NCI-H2107 treated with DMSO at 0.1 percent for 48 hours (cell line): Measurements from ENCODE around the gene SMCR8.
"Not testable (repeated sequence)": the region's sequence is repeated elsewhere in the genome, so short reads cannot be mapped to it uniquely, and the experiment has no call there.

ENCODE experiments used
- DNase-seq: peaks from one replicate; lab custom pipeline; 2025; ENCODE audit not compliant: unreplicated experiment; lab: John Stamatoyannopoulos, UW

Gene SMCR8, protein sequence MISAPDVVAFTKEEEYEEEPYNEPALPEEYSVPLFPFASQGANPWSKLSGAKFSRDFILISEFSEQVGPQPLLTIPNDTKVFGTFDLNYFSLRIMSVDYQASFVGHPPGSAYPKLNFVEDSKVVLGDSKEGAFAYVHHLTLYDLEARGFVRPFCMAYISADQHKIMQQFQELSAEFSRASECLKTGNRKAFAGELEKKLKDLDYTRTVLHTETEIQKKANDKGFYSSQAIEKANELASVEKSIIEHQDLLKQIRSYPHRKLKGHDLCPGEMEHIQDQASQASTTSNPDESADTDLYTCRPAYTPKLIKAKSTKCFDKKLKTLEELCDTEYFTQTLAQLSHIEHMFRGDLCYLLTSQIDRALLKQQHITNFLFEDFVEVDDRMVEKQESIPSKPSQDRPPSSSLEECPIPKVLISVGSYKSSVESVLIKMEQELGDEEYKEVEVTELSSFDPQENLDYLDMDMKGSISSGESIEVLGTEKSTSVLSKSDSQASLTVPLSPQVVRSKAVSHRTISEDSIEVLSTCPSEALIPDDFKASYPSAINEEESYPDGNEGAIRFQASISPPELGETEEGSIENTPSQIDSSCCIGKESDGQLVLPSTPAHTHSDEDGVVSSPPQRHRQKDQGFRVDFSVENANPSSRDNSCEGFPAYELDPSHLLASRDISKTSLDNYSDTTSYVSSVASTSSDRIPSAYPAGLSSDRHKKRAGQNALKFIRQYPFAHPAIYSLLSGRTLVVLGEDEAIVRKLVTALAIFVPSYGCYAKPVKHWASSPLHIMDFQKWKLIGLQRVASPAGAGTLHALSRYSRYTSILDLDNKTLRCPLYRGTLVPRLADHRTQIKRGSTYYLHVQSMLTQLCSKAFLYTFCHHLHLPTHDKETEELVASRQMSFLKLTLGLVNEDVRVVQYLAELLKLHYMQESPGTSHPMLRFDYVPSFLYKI

DNA sequence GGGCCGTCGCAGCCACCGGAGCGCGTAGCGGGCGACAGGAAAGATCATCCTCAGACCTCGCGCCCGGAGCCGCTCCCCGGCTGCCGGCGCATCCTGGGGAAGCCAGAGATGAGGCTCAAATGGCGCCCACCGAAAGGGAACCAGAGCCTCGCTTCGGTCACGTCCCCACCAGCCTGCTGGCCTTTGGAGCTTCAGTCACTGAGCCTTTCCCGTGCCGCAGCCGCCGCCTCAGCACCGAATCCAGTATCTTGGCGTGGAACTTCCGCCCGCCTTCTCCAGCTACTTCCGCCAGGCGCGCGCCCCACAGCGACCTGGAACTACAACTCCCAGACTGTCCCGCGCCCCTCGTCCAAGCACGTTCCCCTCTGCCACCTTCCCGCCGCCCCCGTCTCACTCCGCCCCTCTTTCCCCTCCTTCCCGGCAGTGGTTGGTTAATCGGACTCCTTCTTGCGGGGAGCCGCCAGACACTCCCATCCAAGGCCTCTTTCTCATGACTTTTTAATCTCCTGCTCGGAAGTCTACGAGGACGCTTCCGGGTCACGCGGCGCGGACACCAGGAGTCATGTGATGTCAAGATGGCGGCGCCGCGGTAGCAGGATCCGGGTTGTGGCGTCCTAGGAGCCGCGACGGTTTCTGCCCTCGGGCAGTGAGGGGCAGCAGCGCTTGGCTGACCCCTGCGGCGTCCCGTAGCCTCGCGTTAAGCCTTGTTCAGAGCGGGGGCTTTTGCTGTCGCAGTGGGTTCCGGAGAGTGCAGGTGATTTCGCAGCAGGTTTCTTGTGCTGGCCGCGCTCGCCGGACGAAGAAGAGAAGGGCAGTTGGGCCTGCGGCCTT lies at the start of gene SMCR8, which contains the start of gene TOP3A:
SMCR8 (plus strand) TSS at position 563 of the 831 bp plus-strand sequence. CDS start 497 bp downstream, outside the sequence.
TOP3A (minus strand) TSS at position 264 of the 831 bp plus-strand sequence; CDS start at position 48, 216 bp downstream.
- DNase-seq = peak; percentile 83

DNA sequence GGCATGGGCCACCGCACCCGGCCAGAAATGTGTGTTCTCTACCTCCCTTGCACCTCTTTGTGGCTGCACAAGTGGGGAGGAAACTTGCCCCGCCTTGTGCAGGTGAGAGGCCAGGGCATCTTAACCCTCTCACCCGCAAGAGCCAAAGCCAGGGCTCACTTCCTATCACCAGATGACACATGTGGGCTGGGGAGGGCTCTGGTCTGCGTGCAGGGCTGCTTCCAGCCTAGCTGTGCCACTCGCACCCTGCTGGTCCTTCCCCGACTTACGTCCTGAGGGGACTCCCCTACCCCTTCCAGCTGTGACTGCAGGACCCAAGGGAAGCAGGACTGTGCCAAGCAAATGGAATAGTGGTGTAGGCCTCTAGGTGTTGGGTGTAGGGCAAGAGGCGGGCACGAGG lies 47.7 kb upstream of the SMCR8 start:
- no peak for DNase-seq

DNA sequence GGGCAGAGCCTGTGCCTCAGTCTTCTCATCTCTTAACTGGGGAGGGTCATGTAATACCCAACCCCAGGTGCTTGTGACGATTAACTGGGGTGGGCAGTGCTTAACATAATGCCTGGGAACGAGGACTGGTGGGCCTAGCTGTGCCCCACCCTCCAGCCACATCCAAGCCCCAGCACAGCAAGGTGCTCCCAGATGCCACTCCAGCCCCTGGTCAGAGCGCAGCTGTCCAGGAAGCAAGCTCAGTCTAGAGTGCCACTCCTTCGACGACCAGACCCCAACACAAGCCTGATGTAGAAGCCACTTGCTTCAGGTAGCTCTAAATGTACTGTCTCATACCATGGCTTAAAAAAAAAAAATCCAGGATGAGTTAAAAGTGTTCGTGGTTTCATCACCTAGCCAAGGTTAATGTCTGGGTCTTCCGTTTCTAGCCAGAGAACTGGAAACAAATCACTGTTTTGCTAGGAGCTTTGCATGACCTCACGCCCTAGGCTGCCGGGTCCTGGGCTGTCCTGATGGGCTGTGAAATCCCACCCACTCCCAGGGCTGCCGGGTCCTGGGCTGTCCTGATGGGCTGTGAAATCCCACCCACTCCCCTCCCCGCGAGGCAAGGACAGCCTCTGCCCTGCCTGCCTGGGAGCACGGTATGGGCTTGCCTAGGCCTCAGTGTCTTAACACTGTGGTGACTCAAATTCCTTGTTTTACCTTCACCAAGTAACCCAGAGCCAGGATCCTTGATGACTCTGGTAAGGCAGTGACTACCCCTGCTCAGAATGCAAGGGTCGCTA lies 47.0 kb upstream of the SMCR8 start:
- DNase-seq = no peak

GRCh38 chr17:18270046-18270931 lies 44.8 kb upstream of the SMCR8 start:
- DNase-seq = no peak

DNA sequence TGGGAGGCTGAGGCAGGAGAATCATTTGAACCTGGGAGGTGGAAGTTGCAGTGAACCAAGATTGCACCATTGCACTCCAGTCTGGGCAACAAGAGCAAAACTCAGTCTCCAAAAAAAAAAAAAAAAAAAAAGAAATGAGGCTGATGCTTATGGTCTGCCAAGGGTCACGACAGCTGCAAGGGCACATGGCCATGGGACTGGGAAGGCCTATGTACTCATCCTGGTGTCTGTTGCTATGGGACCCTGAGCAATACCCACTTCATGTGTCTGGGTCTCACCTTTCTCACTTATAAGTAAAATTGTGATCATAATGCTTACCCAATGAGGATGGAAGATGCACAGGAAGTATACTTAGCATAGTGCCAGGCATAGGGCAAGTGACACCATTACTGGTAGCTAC lies 38.0 kb upstream of the SMCR8 start:
- no peak for DNase-seq

GRCh38 chr17:18278867-18279266 lies 36.2 kb upstream of the SMCR8 start:
- no peak for DNase-seq

GRCh38 chr17:18280249-18280648 lies 34.8 kb upstream of the SMCR8 start:
- no peak for DNase-seq

GRCh38 chr17:18280766-18281371 lies 34.2 kb upstream of the SMCR8 start:
- no peak for DNase-seq

- DNase-seq = no peak
These were observed 33.3 kb upstream of the SMCR8 start for GRCh38 chr17:18281788-18282187.

DNA sequence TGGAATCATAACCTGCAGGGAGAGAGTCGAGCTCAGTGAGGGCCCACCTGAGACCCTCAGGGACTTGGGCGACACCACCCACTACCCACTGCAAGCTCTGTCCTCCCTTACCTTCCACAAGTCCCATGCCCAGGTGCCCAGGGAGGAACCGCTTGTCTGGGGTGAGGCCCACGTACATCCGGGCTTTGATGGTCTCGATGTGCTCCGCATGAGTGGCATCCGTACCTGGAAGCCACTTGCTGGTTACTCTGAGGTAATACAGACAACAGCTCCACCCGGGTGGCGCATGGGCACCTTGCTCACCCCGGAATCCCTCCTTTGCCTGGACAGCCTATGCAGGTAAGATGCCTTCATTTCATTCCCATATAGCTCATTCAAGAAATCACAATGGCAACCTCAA lies 29.8 kb upstream of the SMCR8 start:
- DNase-seq = no peak

GRCh38 chr17:18291718-18292540 lies 23.2 kb upstream of the SMCR8 start:
- no peak for DNase-seq

- DNase-seq = not testable (repeated sequence)
These were observed 17.0 kb upstream of the SMCR8 start for GRCh38 chr17:18298061-18298460.

DNA sequence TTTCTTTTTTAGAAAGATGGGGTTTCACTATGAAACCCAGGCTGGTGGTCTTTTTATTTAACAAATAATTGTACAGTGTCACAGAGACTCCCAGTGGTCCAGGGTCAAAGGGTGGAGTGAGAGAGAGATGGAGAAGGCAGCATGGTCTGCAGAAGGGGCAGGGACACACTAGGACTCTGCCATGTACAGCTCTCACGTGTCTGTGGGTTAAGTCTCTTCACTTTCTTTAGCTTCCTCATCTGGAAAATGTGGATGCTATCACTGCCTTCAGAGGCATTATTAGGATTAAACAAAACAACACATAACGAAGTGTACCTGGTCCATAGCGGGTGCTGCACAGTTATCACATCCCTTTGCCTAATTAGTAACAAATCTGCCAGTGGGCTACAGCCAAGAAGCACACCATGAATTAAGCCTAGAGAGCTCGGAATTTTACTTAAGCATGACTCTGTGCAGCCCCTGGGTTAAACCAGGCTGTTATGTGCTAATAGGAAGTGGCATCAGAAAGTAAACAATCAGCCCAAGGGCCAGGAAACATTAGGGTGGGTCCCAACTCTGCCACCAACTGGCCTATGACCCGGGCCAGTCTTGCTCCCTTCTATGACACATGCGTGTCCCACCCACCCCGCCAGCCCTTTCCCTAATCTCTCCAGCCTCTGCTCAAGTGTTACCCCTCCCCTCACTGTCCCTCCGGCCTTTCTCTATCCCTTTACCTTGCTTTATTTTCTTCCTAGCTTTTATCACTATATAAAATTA lies 14.2 kb upstream of the SMCR8 start:
- DNase-seq = no peak

DNA sequence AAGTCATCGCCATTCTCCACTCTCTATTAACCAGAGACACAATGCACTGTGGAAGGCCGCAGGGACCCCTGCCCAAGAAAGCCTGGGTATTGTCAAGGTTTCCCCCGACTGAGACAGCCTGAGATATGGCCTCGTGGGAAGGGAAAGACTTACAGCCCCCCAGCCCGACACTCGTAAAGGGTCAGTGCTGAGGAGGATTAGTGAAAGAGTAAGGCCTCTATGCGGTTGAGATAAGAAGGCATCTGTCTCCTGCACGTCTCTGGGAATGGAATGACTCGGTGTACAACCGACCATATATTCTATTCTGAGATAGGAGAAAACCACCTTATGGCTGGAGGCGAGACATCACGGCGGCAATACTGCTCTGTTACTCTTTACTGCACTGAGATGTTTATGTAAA lies 11.9 kb upstream of the SMCR8 start:
- DNase-seq = not testable (repeated sequence)

- no peak for DNase-seq
These were observed 5.9 kb upstream of the SMCR8 start for GRCh38 chr17:18309202-18309601.

- DNase-seq = no peak
These were observed 898 bp upstream of the SMCR8 start for GRCh38 chr17:18314059-18314730.

GRCh38 chr17:18315562-18315922 lies 449 bp downstream of the SMCR8 start:
- DNase-seq = no peak
